ENCODE results near the gene FBXO27.
"Not testable (repeated sequence)": the region's sequence is repeated elsewhere in the genome, so short reads cannot be mapped to it uniquely, and the experiment has no call there.

FBXO27 gene

GRCh38 chr19:38987745-38988144 is 44.6 kb downstream of the FBXO27 start:
- not testable (repeated sequence) for DNase-seq

DNA sequence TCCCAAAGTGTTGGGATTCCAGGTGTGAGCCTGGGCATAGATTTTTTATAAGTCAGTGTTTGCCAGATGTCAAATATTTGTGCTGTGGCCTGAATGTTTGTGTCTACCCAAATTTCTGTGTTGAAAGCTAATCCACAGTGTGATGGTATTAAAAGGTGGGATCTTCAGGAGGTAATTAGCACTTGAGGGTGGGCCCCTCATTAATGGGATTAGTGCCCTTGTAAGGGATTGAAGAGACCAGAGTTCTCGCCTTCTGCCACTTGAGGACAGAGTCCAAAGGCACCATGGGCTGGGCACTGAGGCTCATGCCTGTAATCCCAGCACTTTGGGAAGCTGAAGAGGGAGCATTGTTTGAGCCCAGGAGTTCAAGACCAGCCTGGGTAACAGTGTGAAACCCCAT is 47.1 kb downstream of the FBXO27 start:
- no peak for DNase-seq

- DNase-seq, result no peak
Measured at GRCh38 chr19:38980583-38981374, 51.6 kb downstream of the FBXO27 start.

- no peak for DNase-seq
Measured at GRCh38 chr19:38979812-38980211, 52.5 kb downstream of the FBXO27 start.

GRCh38 chr19:38978326-38978689 is 54.0 kb downstream of the FBXO27 start:
- no peak for DNase-seq

DNA sequence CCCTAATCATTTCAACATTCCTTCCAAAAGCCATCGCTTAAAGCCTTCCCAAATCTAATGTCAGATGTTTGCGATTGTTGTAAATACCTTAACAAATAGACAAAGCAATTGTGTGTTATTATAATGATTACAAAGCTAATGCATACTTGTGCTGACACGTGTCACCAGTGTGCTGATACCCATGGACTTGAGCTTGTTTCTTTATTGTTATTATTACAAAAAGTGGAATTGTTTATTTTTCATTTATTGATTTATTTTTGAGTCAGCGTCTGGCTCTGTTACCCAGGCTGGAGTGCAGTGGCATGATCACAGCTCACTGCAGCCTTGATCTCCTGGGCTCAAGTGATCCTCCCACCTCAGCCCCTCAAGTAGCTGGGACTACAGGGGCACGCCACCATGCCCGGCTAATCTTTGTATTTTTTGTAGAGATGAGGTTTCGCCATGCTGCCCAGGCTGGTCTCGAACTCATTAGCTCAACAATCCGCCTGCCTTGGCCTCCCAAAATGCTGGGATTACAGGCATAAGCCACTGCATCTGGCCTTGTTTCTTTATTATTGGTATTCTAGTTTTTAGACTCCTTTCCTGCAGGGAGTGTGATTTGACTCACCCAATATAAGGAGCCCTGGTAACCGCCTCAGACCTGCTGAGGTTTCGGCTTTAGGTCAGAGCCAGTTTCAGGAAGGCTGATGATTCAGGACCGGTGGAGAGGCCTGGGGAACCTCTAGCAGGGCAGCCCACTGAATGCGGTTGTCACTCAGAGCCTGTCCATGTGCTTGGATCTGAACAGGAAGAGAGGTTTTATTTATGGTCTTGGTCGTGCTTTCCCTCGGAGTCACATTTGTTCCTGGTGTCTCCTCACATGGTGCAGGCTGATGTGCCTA is 54.7 kb downstream of the FBXO27 start:
- DNase-seq, result no peak

DNA sequence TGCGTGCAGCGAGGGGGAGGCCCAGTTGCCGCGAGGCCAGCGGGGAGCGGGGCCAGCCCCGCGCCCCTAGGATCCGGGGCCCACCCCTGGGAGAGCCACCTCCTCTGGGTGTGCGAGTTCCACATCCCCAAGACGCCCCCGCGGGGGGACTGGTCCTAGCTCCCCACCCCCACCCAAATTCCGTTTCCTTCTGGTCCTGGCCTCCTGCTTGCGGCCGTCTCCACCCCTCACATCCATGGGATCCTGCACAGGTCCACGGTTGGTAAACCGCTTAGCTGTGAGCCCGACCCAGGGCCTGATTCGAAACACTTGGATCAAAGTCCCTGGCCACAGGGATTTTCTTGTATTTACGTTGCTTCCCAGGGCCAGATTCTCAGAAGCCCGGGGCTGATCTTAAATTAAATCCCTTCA is 56.5 kb downstream of the FBXO27 start:
- no peak for DNase-seq

GRCh38 chr19:38975214-38975860 is 57.0 kb downstream of the FBXO27 start, which contains the start of gene FBXO17:
TSS of gene FBXO17 (minus strand) at chr19:38975742. CDS start at chr19:38950319, 25,423 bp downstream.
- no peak for DNase-seq

DNA sequence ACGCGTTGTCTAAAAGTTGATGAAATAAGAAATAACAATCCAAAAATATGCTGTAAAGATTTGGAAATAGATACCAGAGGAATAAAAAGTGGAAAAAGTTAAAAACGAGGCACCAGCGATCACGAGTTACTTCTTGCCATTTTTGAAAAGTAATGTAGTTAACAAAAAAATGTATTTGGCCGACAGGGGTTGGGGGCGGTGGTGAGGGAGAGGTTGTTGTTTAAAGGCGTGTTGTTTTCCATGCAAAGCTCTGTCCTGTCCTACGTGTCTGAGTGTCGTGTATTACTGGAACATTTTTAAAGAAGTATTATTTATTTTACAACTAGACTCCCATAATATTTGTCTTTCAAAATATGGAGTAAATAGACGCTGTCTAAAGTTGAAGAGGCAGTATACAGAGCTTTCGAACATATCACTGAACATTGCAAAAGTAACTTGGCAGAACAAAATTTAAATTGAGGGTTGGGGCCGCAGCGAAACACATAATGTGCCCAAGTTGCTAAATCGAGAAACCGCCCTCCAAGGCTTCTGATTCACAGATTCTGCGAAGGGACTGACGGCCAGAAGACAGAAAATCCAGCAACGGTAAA is 57.6 kb downstream of the FBXO27 start:
- no peak for DNase-seq
